ENCODE data around the gene FARP1. TPM values are rescaled to one million over a fixed set of nuclear protein-coding genes. Genes with fewer than 3 reads are reported as not detected.
A peak's percentile ranks its signal among the peaks of the same experiment; 100 is the strongest.

FARP1 gene
- total and polyA plus RNA-seq, 8 donors, result 11.6 to 319 (median 70.3) TPM

DNA sequence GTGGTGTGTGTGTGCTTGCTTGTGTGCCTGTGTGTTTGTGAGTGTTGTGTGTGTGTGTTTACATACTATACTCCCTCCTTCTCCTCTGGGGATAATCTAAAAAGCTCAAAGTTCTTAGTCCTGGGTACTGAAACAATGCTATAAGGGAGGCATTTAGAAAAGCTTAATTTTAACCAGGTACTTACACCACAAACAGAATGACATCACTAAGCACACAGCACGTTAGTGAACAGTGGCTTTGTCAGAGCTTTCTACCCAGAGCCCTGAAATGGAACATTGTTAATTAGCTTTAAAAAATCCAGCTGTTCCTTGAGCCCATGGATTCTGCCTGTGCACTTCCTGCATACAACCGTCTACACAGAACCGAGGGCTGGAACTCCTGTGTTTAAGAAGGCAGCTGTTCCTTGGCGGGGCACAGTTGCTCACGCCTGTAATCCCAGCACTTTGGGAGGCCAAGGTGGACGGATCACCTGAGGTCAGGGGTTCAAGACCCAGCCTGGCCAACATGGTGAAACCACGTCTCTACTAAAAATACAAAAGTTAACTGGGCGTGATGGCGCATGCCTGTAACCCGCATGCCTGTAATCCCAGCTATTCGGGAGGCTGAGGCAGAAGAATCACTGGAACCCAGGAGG lies 103.8 kb downstream of the FARP1 start:
- DNase-seq, result peak in 1 of 2 donors; percentile 76
- Histone ChIP-seq H3K4me3 (no peak overlapping the region), H3K36me3 (no peaks in the 10 kb centered on the region), H3K27ac (peak overlapping the region in 1 of 5 donors; percentile 9), H3K4me1 (peaks cover 0 to 8% (median 0%) of the 10 kb centered on the region in 4 donors), H3K9me3 (no peaks in the 10 kb centered on the region), H3K27me3 (no peaks in the 10 kb centered on the region)
- WGBS, 5 donors, result 62 to 73% (median 68%) methylated on average over 10 to 11 of the region's 11 CpGs
- intact Hi-C loops (cut with DNase I; ENCODE audit: low total_unique reads), result no loop called here
- TF ChIP-seq POLR2AphosphoS5 (IDR thresholded peaks at IDR 0.05) (no peak), EP300 (IDR thresholded peaks at IDR 0.05) (no peak), POLR2A (IDR thresholded peaks at IDR 0.05) (no peak)
- TF ChIP-seq, protein P1, sequence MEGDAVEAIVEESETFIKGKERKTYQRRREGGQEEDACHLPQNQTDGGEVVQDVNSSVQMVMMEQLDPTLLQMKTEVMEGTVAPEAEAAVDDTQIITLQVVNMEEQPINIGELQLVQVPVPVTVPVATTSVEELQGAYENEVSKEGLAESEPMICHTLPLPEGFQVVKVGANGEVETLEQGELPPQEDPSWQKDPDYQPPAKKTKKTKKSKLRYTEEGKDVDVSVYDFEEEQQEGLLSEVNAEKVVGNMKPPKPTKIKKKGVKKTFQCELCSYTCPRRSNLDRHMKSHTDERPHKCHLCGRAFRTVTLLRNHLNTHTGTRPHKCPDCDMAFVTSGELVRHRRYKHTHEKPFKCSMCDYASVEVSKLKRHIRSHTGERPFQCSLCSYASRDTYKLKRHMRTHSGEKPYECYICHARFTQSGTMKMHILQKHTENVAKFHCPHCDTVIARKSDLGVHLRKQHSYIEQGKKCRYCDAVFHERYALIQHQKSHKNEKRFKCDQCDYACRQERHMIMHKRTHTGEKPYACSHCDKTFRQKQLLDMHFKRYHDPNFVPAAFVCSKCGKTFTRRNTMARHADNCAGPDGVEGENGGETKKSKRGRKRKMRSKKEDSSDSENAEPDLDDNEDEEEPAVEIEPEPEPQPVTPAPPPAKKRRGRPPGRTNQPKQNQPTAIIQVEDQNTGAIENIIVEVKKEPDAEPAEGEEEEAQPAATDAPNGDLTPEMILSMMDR (IDR thresholded peaks at IDR 0.05), result no peak

DNA sequence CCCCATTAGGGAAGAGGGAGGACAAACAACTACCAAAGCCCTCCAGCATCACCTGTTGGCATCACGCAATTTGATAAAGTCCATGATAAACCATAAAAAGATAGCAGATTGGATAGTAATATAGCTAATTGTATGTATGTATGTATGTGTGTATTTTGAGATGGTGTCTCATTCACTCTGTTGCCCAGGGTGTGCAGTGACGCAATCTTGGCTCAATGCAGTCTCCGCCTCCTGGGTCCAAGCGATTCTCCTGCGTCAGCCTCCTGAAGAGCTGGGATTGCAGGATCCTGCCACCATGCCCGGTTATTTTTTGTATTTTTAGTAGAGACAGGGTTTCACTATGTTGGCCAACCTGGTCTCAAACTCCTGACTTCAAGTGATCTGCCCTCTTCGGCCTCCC lies 108.8 kb downstream of the FARP1 start:
- TF ChIP-seq EP300 (IDR thresholded peaks at IDR 0.05) (no peak), POLR2A (IDR thresholded peaks at IDR 0.05) (no peak)
- Histone ChIP-seq H3K36me3 (no peaks in the 10 kb centered on the region), H3K27ac (no peak overlapping the region), H3K9me3 (no peaks in the 10 kb centered on the region), H3K27me3 (no peaks in the 10 kb centered on the region), H3K4me1 (peaks cover 13 to 29% (median 20%) of the 10 kb centered on the region in 4 donors), H3K4me3 (no peak overlapping the region)
- DNase-seq, result no peak
- WGBS, 5 donors, result 87 to 97% (median 97%) methylated on average over 7 of the region's 7 CpGs
- intact Hi-C loops (cut with DNase I; ENCODE audit: low total_unique reads), result no loop called here

DNA sequence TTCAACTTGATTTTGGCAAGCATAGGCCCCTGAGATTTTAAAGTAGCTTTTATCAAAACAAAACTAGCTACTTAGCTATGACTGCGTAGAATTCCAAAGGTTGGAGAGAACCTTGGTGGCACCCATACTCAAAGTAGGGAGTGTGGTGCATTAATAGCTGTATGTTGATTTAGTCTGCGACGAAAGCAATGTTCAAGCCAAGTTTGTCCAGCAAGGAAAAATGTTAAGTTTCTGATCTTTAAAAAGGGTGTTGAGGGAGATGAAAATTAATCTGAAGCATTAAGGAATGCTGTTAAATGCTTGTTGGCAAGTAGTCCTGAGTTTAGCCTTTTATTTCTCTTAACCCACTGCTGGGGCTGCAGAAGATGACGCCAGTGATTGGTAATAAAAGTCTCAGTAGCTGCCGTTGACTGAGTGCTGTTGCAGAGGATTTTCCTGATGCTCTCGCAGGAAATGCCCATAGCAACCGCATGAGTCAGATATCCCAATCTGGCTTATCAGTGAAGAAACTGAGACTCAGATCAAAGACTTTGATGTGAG lies 110.1 kb downstream of the FARP1 start:
- Histone ChIP-seq H3K4me1 (peaks cover 7 to 31% (median 21%) of the 10 kb centered on the region in 4 donors), H3K27ac (peak overlapping the region in 4 of 5 donors; percentile 30 to 69 (median 51)), H3K4me3 (no peak overlapping the region), H3K27me3 (no peaks in the 10 kb centered on the region), H3K9me3 (no peaks in the 10 kb centered on the region), H3K36me3 (no peaks in the 10 kb centered on the region)
- TF ChIP-seq POLR2AphosphoS5 (IDR thresholded peaks at IDR 0.05) (peak in 1 of 3 donors; percentile 36), EP300 (IDR thresholded peaks at IDR 0.05) (no peak)
- peak in 1 of 2 donors; percentile 57 for DNase-seq
- 19 to 40% (median 26%) methylated on average over 7 of the region's 7 CpGs for WGBS, 5 donors
- intact Hi-C loops (cut with DNase I; ENCODE audit: low total_unique reads), result no loop called here

DNA sequence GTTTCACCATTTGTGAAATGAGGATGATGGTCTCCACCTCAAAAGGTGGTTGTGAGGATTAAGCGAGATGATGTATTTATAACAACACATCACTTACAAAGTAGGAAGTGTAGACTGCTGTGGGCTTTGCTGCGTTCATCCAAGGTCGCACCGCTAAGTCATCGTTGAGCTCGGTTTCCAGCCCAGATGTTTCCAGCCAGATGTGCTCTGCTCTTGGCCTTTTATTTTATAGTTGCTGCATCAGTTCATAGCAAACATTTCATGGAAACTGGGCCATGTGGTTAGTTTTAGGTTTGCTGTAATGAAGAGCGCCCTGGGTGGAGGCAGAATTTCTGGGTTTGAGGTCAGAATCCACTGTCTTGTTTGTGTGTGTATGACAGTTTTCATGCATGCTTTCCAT lies 110.6 kb downstream of the FARP1 start:
- peak overlapping the region in 3 of 5 donors; percentile 25 to 69 (median 38) for H3K27ac ChIP-seq
- H3K4me3 ChIP-seq, result no peak overlapping the region
- intact Hi-C loops (cut with DNase I; ENCODE audit: low total_unique reads), result no loop called here
- 47 to 62% (median 56%) methylated on average over 6 to 7 of the region's 7 CpGs for WGBS, 5 donors
- H3K36me3 ChIP-seq, result no peaks in the 10 kb centered on the region
- peaks cover 7 to 34% (median 24%) of the 10 kb centered on the region in 4 donors for H3K4me1 ChIP-seq
- H3K27me3 ChIP-seq, result no peaks in the 10 kb centered on the region
- DNase-seq, result peak in 1 of 2 donors; percentile 61
- TF ChIP-seq EP300 (IDR thresholded peaks at IDR 0.05), result no peak
- TF ChIP-seq, protein P1 (IDR thresholded peaks at IDR 0.05), result no peak
- TF ChIP-seq POLR2AphosphoS5 (IDR thresholded peaks at IDR 0.05), result no peak
- TF ChIP-seq POLR2A (IDR thresholded peaks at IDR 0.05), result no peak
- no peaks in the 10 kb centered on the region for H3K9me3 ChIP-seq

DNA sequence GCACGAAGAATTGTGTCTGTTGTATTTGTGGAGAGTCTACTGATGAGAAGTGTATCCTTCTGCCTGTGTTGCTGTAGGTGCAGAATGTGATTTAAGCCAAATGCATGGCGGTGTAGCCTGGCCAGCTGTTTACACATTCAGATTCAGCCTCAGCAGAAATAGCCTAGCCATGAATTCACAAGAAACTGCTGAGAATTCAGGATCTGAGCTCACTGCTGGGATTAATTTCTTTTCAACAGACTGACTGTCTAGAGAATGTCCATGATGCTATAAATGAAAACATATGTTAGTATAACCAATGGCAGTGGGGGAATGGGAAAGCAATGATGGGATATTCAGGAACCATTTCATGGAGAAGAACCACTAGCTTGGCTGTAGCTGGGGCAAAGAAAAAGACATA lies 111.6 kb downstream of the FARP1 start:
- intact Hi-C loops (cut with DNase I; ENCODE audit: low total_unique reads), result no loop called here

More for the DNA sequence above, 111.6 kb downstream of the FARP1 start:
- Histone ChIP-seq H3K36me3 (no peaks in the 10 kb centered on the region), H3K9me3 (no peaks in the 10 kb centered on the region), H3K4me1 (peaks cover 7 to 35% (median 26%) of the 10 kb centered on the region in 4 donors), H3K27ac (no peak overlapping the region), H3K27me3 (no peaks in the 10 kb centered on the region), H3K4me3 (no peak overlapping the region)
- TF ChIP-seq EP300 (IDR thresholded peaks at IDR 0.05), result no peak
- TF ChIP-seq, protein P1 (IDR thresholded peaks at IDR 0.05), result no peak
- TF ChIP-seq POLR2A (IDR thresholded peaks at IDR 0.05), result no peak
- no peak for TF ChIP-seq POLR2AphosphoS5 (IDR thresholded peaks at IDR 0.05)
- DNase-seq, result no peak
- WGBS, 5 donors, result 83 to 95% (median 87%) methylated on average over 2 of the region's 2 CpGs
